Psoas muscle (tissue), 8 donors: ENCODE measurements around the gene DNAAF5. TPM values are rescaled to one million over a fixed set of nuclear protein-coding genes. Genes with fewer than 3 reads are reported as not detected.

Experiments used
- ATAC-seq, 4 donors: fragments of 200-7000 bp; cut with Tn5 transposase; one replicate each; pipeline ENCODE4 v1.9.1; 2020; ENCODE audit warnings: moderate library complexity in 3 of 4, mild to moderate bottlenecking in 2 of 4
- DNase-seq, 2 donors: peaks; one replicate each; pipeline ENCODE4 v3.0.0-alpha.2; 2020
- H3K27ac ChIP-seq: fragments of 200-600 bp; one replicate; pipeline ENCODE4 v1.8.0; 2022
- H3K27me3 ChIP-seq, 3 donors: fragments of 200-600 bp in 1 of 3; one replicate each; pipeline versions ENCODE4 v1.6.1 to v1.8.0; 2013 to 2022; ENCODE audit warnings: low read length in 2 of 3, mild to moderate bottlenecking in 2 of 3, moderate library complexity in 1 of 3; ENCODE audit not compliant: insufficient read depth in 3 of 3
- H3K36me3 ChIP-seq, 2 donors: fragments of 200-600 bp in 1 of 2; one replicate each; pipeline versions ENCODE4 v1.6.1 to v1.8.0; 2013 to 2022; ENCODE audit warnings: low read depth in 1 of 2, mild to moderate bottlenecking in 1 of 2, moderate library complexity in 1 of 2; ENCODE audit not compliant: insufficient read depth in 1 of 2
- H3K4me1 ChIP-seq: fragments of 200-600 bp; one replicate; pipeline ENCODE4 v1.8.0; 2022
- H3K4me3 ChIP-seq: fragments of 200-600 bp; one replicate; pipeline ENCODE4 v1.8.0; 2022; ENCODE audit warnings: mild to moderate bottlenecking
- H3K9me3 ChIP-seq: fragments of 200-600 bp; one replicate; pipeline ENCODE4 v1.8.0; 2022
- CTCF ChIP-seq: fragments of 200-600 bp; IDR thresholded peaks from one replicate; pipeline ENCODE4 v1.8.0; 2022; ENCODE audit warnings: antibody characterized with exemption
- WGBS, 3 donors: extraction: QIAGEN DNeasy Blood & Tissue Kit; methylation state at CpG; one replicate each; pipeline versions ENCODE4 v1.1.6 to v1.1.7; 2013; 5-methylcytosine and 5-hydroxymethylcytosine counted together
- intact Hi-C, 2 donors: fragments of 100-400 bp; cut with DNase I; formaldehyde crosslinking; loops; one replicate each; pipeline versions ENCODE4 v1.11.0 to v1.14.2; 2022
- polyA plus RNA-seq, 3 donors: library from polyadenylated mRNA; stranded (reverse); fragments of 200-250 nt; gene quantifications; one replicate each; pipeline ENCODE4 v1.2.3, GENCODE V29; 2013
- total RNA-seq, 4 donors: library from RNA; stranded (reverse); fragmentation: NEBNext Ultra II Directional in 2 of 4; extraction: Animal tissue kit (Norgen Biotek cat#: 25700) in 2 of 4; gene quantifications; one replicate each; pipeline versions ENCODE4 v1.2.1 to v1.2.4, GENCODE V29; 2021 to 2023
- donor health status: healthy with polysubstance abuse.
- donor health status: DM: no; HTN: no; CAD: no; lungs with moderate emphysema.
- donor health status: Bipolar disorder and iron deficiency.
- donor health status: healthy.
- donor health status: DM: yes; HTN: yes; CAD: no.
- donor health status: DM: no; HTN: no; CAD: no.
- donor health status: DM: no; HTN: no; CAD: no.
- donor health status: DM: yes; HTN: yes; CAD: no.

Gene DNAAF5
- total and polyA plus RNA-seq, 7 donors: 9.3 to 26.7 (median 17.8) TPM

- no peak for ATAC-seq
- no peak for TF ChIP-seq CTCF
- peaks cover 19% of the 10 kb centered on the region for H3K4me1 ChIP-seq
- no peaks in the 10 kb centered on the region for H3K9me3 ChIP-seq
- no peak overlapping the region for H3K4me3 ChIP-seq
- intact Hi-C loops: no loop called here
- no peaks in the 10 kb centered on the region for H3K27me3 ChIP-seq
- H3K36me3 ChIP-seq: peaks cover 2 to 52% of the 10 kb centered on the region in 2 donors
- no peak for DNase-seq
- no peak overlapping the region for H3K27ac ChIP-seq
- WGBS, 3 donors: 95 to 99% (median 99%) methylated on average over 11 to 12 of the region's 12 CpGs
Measured at GRCh38 chr7:773622-773915, 47.1 kb downstream of the DNAAF5 start.

GRCh38 chr7:774161-775109 is 47.9 kb downstream of the DNAAF5 start:
- ATAC-seq (peak; percentile 71 to 90 (median 83)), DNase-seq (peak; percentile 56 to 80)
- peaks cover 12% of the 10 kb centered on the region for H3K4me1 ChIP-seq
- H3K27me3 ChIP-seq: no peaks in the 10 kb centered on the region
- H3K27ac ChIP-seq: no peak overlapping the region
- H3K36me3 ChIP-seq: peaks cover 2 to 52% of the 10 kb centered on the region in 2 donors
- intact Hi-C loops: loop anchor here (2.0 kb wide), 1 partner anchor 452 kb away; no protein-coding TSS in a partner anchor
- no peak overlapping the region for H3K4me3 ChIP-seq
- 69 to 75% (median 72%) methylated on average over 65 of the region's 65 CpGs for WGBS, 3 donors
- TF ChIP-seq CTCF: peak; percentile 94
- no peaks in the 10 kb centered on the region for H3K9me3 ChIP-seq

GRCh38 chr7:776381-776780 is 49.9 kb downstream of the DNAAF5 start:
- ATAC-seq (no peak), DNase-seq (peak in 1 of 2 donors; percentile 25)
- intact Hi-C loops: no loop called here
- H3K9me3 ChIP-seq: no peaks in the 10 kb centered on the region
- 85 to 92% (median 89%) methylated on average over 10 of the region's 10 CpGs for WGBS, 3 donors
- no peak overlapping the region for H3K4me3 ChIP-seq
- no peaks in the 10 kb centered on the region for H3K27me3 ChIP-seq
- peaks cover 6% of the 10 kb centered on the region for H3K4me1 ChIP-seq
- peaks cover 2 to 64% of the 10 kb centered on the region in 2 donors for H3K36me3 ChIP-seq
- H3K27ac ChIP-seq: no peak overlapping the region
- TF ChIP-seq CTCF: no peak

- H3K9me3 ChIP-seq: no peaks in the 10 kb centered on the region
- TF ChIP-seq CTCF: no peak
- no peaks in the 10 kb centered on the region for H3K4me1 ChIP-seq
- WGBS, 3 donors: 71 to 81% (median 74%) methylated on average over 26 of the region's 26 CpGs
- no peak overlapping the region for H3K4me3 ChIP-seq
- no peak for ATAC-seq
- H3K36me3 ChIP-seq: peaks cover 2 to 64% of the 10 kb centered on the region in 2 donors
- peak in 1 of 2 donors; percentile 18 for DNase-seq
- H3K27ac ChIP-seq: no peak overlapping the region
- intact Hi-C loops: no loop called here
- no peaks in the 10 kb centered on the region for H3K27me3 ChIP-seq
Measured at GRCh38 chr7:776992-777727, 50.7 kb downstream of the DNAAF5 start.
